K562 (cell line): ENCODE results near the gene KIF19. TPM values are rescaled to one million over a fixed set of nuclear protein-coding genes. Genes with fewer than 3 reads are reported as not detected.

Experiments used
- CBX1 ChIP-seq: sonication (generic); IDR thresholded peaks from 2 replicates; pipeline ENCODE4 v1.6.1; 2016; ENCODE audit warnings: antibody characterized with exemption, low read depth, mild to moderate bottlenecking
- CEBPB ChIP-seq: fragments of 450-650 bp; IDR thresholded peaks from 2 replicates; pipeline ENCODE4 v1.6.1; 2016; ENCODE audit warnings: missing genetic modification characterization, missing compliant biosample characterization
- CUX1 ChIP-seq: fragments of 200-800 bp; sonication (Bioruptor generic); IDR thresholded peaks from 2 replicates; pipeline ENCODE4 v1.6.1; 2016; ENCODE audit warnings: missing genetic modification characterization, missing compliant biosample characterization
- HBP1 ChIP-seq: fragments of 450-650 bp; formaldehyde crosslinking; IDR thresholded peaks from 2 replicates; pipeline ENCODE4 v1.4.0; 2022; ENCODE audit warnings: missing genetic modification characterization
- ILK ChIP-seq: fragments of 450-650 bp; IDR thresholded peaks from 2 replicates; pipeline ENCODE4 v1.6.1; 2016; ENCODE audit warnings: missing genetic modification characterization, low read depth, mild to moderate bottlenecking, missing compliant biosample characterization, moderate library complexity, borderline replicate concordance
- MCM3 ChIP-seq: fragments of 450-650 bp; IDR thresholded peaks from 2 replicates; pipeline ENCODE4 v1.6.1; 2016
- NCOA4 ChIP-seq: fragments of 450-650 bp; IDR thresholded peaks from 2 replicates; pipeline ENCODE4 v1.6.1; 2018; ENCODE audit warnings: mild to moderate bottlenecking; ENCODE audit not compliant: partially characterized antibody
- PCBP1 ChIP-seq: fragments of 200-400 bp; formaldehyde crosslinking; IDR thresholded peaks from 2 replicates; pipeline ENCODE4 v1.6.1; 2018; ENCODE audit warnings: mild to moderate bottlenecking, low read depth, low read length; ENCODE audit not compliant: poor library complexity, severe bottlenecking
- SIX5 ChIP-seq, 2 experiments: IDR thresholded peaks; 2 replicates each; pipeline ENCODE4 v1.6.1; 2011; ENCODE audit warnings: low read length in 2 of 2, borderline replicate concordance in 1 of 2, low read depth in 1 of 2, mild to moderate bottlenecking in 1 of 2, moderate library complexity in 1 of 2; ENCODE audit not compliant: insufficient read depth in 1 of 2
- SMAD3 ChIP-seq: fragments of 450-650 bp; formaldehyde crosslinking; conservative IDR thresholded peaks from 2 replicates; pipeline ENCODE4 v1.4.0; 2020; ENCODE audit warnings: mild to moderate bottlenecking
- SNRNP70 ChIP-seq: fragments of 200-400 bp; formaldehyde crosslinking; optimal IDR thresholded peaks from 2 replicates; pipeline ENCODE3; 2017; ENCODE audit warnings: low read depth, low read length
- SRSF1 ChIP-seq: fragments of 200-400 bp; formaldehyde crosslinking; IDR thresholded peaks from 2 replicates; pipeline ENCODE4 v1.6.1; 2017; ENCODE audit warnings: mild to moderate bottlenecking, low read depth, low read length, moderate library complexity
- TBP ChIP-seq: optimal IDR thresholded peaks from 2 replicates; pipeline ENCODE3; 2011; ENCODE audit warnings: low read depth, low read length, improper control_type of control experiment
- TCF7L2 ChIP-seq: fragments of 150-350 bp; IDR thresholded peaks from 2 replicates; pipeline ENCODE4 v1.6.1; 2016; ENCODE audit warnings: low read depth, mild to moderate bottlenecking, low read length, moderate library complexity
- TFAM ChIP-seq: fragments of 250-450 bp; sonication (Bioruptor Pico); conservative IDR thresholded peaks from 2 replicates; pipeline ENCODE4 v1.5.0; 2021; ENCODE audit warnings: mild to moderate bottlenecking, moderate library complexity
- USF2 ChIP-seq: sonication (generic); formaldehyde crosslinking; IDR thresholded peaks from 2 replicates; pipeline ENCODE4 v1.5.0; 2020; ENCODE audit warnings: missing genetic modification reagents
- ZBED1 ChIP-seq: IDR thresholded peaks from 2 replicates; pipeline ENCODE4 v1.6.1; 2014
- ZNF444 ChIP-seq: fragments of 250-450 bp; sonication (Bioruptor Pico); IDR thresholded peaks from 2 replicates; pipeline ENCODE4 v1.4.0; 2020; ENCODE audit warnings: mild to moderate bottlenecking, moderate library complexity
- polyA plus RNA-seq, 8 experiments: library from polyadenylated mRNA; depleted of rRNA in 4 of 8; stranded (reverse) in 5 of 8; unstranded in 3 of 8; fragments of >200 nt; fragmentation: Nextera tagmentation in 2 of 8; fragmentation: Illumina TruSeq in 1 of 8; extraction: Ambion mirVana in 2 of 8; extraction: Trizol in 1 of 8; gene quantifications; 2 replicates each; pipeline versions ENCODE4 v1.2.1 to v1.2.3, GENCODE V29; 2011 to 2014; ENCODE audit warnings: inconsistent platforms in 1 of 8, missing spikeins in 1 of 8
- total RNA-seq, 7 experiments: library from RNA; depleted of rRNA in 6 of 7; stranded (reverse); fragments of >200 nt in 6 of 7; fragmentation: Illumina TruSeq in 2 of 7; extraction: Trizol in 2 of 7; gene quantifications; 2 replicates each; pipeline versions ENCODE4 v1.2.1 to v1.2.3, GENCODE V29; 2011 to 2021; ENCODE audit warnings: low replicate concordance in 1 of 7
- TF ChIP-seq, protein P1 (sequence below): fragments of 450-650 bp; formaldehyde crosslinking; IDR thresholded peaks from 2 replicates; pipeline ENCODE4 v1.4.0; 2020; ENCODE audit warnings: mild to moderate bottlenecking, mixed read lengths

The KIF19 gene
- total and polyA plus RNA-seq, 9 of the 15 experiments (the other 6 are each of a cell fraction or from before 2014, with no cell fraction given): 0.10 TPM; not detected in 8

- TF ChIP-seq NCOA4: no peak
- no peak for TF ChIP-seq HBP1 (CRISPR knock-in tag)
- no peak for TF ChIP-seq SRSF1
- peak; percentile 52 for TF ChIP-seq TBP
- TF ChIP-seq CBX1: no peak
- no peak for TF ChIP-seq TCF7L2
- TF ChIP-seq PCBP1: no peak
- TF ChIP-seq MCM3: no peak
- TF ChIP-seq CUX1 (CRISPR knock-in tag): no peak
- no peak for TF ChIP-seq ILK
- no peak for TF ChIP-seq USF2 (CRISPR knock-in tag)
- TF ChIP-seq ZBED1: no peak
- TF ChIP-seq TFAM (CRISPR knock-in tag): no peak
- TF ChIP-seq SNRNP70: no peak
- no peak for TF ChIP-seq SMAD3 (CRISPR knock-in tag)
- TF ChIP-seq CEBPB (tag): 0 out of 2 replicates have a peak, but pooled peaks have one; percentile 29
- no peak for TF ChIP-seq ZNF444 (CRISPR knock-in tag)
- TF ChIP-seq SIX5 (IDR thresholded peaks at IDR 0.05; ENCODE audit: borderline replicate concordance in 1 of 2, insufficient read depth in 1 of 2, low read depth in 1 of 2, low read length in 2 of 2): no peak
- TF ChIP-seq, protein P1, sequence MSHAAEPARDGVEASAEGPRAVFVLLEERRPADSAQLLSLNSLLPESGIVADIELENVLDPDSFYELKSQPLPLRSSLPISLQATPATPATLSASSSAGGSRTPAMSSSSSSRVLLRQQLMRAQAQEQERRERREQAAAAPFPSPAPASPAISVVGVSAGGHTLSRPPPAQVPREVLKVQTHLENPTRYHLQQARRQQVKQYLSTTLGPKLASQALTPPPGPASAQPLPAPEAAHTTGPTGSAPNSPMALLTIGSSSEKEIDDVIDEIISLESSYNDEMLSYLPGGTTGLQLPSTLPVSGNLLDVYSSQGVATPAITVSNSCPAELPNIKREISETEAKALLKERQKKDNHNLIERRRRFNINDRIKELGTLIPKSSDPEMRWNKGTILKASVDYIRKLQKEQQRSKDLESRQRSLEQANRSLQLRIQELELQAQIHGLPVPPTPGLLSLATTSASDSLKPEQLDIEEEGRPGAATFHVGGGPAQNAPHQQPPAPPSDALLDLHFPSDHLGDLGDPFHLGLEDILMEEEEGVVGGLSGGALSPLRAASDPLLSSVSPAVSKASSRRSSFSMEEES (CRISPR knock-in tag): no peak
Measured at GRCh38 chr17:74296548-74296936, 29.5 kb upstream of the KIF19 start (continued).
